Islet precursor cell (in vitro differentiated cells): ENCODE measurements around the gene RREB1.

Experiments
- DNase-seq: peaks from one replicate; pipeline ENCODE4 v3.0.0-alpha.2; 2018

RREB1 gene

DNA sequence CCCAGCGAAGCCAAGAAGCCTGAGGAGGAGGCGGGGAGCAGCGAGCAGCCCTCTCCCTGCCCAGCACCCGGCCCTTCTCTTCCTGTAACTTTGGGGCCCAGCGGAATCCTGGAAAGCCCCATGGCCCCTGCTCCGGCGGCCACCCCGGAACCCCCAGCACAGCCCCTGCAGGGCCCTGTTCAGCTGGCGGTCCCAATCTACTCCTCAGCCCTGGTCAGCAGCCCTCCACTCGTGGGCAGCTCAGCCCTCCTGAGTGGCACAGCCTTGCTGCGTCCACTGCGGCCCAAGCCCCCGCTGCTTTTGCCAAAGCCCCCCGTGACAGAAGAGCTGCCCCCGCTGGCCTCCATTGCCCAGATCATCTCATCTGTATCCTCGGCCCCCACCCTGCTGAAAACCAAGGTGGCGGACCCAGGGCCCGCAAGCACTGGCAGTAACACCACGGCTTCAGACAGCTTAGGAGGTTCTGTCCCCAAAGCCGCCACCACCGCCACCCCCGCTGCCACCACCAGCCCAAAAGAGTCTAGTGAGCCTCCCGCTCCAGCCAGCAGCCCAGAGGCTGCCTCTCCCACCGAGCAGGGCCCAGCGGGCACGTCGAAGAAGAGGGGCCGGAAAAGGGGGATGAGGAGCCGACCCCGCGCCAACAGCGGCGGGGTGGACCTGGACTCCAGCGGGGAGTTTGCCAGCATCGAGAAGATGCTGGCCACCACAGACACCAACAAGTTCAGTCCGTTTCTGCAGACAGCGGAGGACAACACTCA is 123.4 kb downstream of the RREB1 start:
- no peak for DNase-seq

GRCh38 chr6:7232351-7232750 is 124.6 kb downstream of the RREB1 start:
- no peak for DNase-seq

GRCh38 chr6:7234547-7234946 is 126.8 kb downstream of the RREB1 start:
- no peak for DNase-seq

DNA sequence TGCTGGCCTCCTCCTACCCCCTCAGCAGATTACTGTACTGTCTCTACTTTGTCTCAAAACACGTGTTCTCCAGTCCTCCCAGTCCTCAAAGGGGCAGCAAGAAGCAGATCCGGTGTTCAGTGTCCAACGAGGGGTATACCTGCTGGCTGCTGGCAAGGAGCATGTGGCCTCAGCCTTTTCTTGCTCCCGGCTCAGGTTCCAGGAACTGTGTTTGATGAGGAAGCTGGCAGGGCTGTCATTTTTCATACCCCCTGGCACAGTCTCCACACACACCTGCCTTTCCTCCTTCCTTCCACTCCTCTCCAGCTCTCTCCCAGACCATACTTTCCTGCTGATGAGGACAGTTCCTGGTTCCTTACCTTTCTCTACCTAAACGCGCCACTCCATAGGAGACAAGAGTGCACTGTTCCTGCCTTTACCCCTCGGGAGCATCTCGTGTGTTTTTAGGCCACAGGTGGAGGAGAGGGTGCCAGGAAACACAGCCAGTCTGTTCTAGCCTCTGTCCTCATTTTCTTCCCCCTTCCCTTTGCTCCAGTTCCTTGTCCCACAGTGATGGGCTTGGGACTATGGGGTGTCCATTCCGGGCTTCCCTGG is 128.0 kb downstream of the RREB1 start:
- no peak for DNase-seq

GRCh38 chr6:7236306-7237209 is 128.8 kb downstream of the RREB1 start:
- DNase-seq, result no peak

GRCh38 chr6:7237653-7238188 is 130.0 kb downstream of the RREB1 start:
- no peak for DNase-seq

- no peak for DNase-seq
Observed at GRCh38 chr6:7238526-7238899, 130.8 kb downstream of the RREB1 start.

DNA sequence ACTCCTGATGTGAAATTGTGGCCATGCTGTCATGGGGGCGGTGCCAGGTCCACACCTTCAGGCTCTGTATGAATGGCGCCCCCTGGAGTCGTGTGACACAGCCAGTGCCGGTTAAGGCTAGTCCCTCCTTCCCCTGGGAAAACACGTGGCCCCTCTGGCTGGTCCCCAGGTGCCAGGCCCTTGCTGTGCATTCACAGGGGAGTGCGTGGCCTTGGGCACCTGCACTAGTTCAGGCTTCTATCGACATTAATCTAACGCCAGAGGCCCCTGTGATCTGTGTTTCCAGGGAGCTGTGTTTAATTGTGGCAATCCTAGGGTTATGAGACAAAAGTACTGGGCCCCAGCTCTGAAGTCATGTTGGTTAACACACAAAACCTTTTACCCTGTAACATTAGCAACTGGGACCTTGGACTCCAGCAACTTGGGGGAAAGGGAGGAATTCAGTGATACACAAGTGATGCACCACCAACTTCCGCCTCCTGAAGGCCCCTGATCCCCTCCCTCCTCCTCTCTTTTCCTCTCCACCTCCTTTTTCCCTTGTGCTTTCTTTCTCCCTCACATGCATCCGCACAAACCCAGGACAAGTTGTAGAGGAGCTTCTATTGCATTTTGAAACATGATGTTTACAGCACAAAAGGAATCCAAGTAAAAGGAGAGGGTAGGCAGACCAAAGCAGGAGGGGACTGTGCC is 131.3 kb downstream of the RREB1 start:
- peak; percentile 89 for DNase-seq

GRCh38 chr6:7239590-7239948 is 131.8 kb downstream of the RREB1 start:
- no peak for DNase-seq

GRCh38 chr6:7240351-7240750 is 132.6 kb downstream of the RREB1 start:
- DNase-seq, result no peak

DNA sequence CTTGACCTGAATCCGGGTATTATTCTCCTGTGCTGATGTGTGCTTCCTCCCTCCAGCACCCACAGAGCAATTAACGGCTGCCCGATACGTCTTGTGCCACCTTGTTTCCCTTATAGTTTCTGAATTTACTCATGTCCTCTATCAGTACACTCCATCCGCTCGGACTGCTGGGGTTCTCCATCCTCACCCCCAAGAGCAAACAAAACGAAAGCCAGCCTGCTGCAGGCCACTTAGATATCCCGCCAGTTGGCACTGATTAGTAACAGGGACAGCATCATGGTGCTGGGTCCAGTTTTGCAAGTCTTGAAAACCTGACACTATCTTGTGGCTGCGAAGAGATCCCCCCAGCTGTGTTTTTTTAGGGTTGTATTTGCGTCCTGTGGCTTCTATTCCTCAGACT is 133.4 kb downstream of the RREB1 start:
- no peak for DNase-seq

DNA sequence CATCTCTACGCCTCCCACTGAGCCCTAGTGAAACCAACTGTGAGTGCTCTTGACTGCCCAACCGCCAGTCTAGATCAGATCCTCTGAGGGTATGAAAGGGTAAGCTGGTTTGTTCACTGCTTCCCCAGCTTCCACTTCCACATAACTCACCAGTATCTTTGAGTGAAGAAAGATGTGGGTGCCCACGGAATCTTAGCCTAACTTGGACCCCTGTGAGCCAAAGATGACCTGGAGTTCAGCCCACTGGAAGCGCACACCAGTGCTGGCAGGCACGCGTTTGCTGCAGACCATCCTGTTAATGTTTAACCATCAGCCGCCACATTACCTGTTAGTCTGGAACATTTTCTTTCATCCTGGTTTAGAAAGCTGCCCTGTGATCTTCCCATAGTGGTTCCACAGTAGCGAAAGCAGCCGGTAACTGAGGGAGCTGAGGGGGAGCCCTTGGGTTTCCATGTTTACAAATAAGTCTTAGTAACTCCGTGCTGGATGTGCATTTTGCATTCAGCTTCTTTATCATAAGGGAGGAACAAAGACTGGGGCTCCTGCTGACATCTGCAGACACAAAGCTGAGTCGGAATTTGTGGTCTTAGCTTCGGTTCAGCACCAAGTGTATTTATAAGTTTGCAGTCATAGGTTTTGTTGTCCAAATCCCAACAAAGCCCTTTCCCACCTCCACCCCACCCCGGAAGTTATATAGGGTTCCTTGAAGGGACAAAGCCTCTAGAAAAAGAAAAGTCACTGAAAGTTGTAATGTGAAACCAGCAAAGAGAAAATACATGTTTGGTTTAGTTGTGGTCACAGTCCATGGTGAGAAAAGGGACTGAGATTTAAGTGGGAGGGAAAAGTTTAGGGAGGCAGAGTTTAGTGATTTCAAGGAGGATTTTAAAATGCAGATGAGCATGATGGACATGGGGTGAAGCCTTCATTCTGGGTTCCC is 134.2 kb downstream of the RREB1 start:
- no peak for DNase-seq

DNA sequence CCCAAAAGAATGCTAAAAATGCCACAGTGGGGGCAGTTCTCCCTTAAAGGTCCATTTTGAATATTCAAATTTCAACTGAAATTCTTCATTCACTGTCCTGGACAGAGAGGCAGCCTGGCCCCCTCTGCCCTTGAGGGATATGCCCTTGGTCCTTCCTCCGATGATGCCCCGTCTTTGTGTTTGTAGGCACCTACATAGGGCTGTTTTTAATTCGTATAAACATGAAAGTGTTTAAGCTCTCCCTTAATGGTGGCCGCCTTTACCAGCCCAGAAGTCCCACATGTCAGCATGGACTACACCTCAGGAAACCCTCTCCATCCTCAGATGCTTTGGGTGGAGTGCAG is 135.0 kb downstream of the RREB1 start:
- no peak for DNase-seq

DNA sequence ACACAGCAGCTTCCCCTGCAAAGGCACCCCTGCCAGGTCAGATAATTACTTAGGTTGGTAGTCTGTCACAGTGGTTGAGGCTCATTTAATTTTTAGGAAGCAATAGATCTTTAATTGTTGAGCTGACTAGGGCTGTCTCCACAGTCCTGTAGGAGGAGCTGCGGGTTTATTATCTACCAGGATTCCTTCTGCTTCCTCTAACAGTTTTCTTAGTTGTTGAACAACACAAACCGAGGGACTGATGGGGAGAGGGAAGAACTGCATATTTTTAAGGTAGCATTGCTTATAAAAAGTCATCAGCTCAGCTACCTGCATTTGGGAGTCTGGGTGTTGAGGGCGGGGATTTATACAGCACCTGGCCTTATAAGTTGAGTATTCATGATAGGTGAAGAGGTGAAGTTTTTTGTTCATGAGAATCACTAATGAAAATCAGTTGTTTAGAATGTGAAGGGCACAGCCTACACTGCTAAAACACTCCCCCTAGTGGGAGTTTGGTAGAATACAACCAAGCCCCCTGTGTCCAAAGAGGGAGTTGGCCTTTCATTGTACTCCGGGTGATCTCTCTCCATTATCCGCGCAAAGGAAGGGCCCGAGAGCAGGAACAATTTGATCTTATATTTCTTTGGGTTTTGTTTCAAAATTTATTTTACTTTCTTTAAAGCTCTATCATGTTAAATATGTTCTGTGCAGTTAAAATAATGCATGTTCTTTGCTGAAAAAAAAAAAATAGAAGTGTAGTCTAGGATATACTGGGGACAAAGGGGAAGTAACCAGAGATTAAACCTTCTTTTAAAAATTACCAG is 135.6 kb downstream of the RREB1 start:
- DNase-seq, result peak; percentile 73

DNA sequence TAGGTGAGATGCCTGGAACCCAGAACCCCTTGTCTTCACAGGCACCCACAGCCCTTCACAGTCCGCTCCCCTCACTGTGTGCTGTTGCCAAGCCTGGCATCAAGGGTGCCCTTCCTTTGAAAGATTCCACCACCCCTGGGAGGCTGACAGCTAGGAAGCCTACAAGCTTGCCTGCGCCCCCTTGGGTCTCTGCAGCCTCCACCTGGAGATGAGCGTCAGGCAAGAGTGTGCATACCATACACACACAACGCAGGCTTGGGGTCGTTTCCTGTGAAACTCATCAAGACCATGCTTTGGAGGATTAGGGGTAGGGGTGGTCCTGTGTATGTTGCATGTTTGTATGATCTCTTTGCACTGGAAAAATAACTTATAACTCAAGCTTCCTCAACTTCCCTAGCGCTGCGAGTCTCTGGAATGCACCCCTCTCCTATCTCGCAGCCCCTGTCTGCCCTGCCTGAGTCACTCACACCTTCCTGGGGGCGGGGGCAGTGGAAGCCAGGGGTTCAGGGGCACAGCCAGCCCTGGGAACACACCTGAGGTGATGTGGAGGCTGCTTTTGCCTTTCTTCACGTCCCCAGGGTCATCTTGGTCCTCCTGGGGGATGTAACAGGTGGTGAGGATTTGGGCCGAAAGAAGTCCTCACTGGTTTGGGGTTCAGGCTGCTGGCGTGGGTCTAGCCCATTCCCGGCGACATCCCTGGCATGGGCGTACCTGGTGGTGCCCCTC is 138.1 kb downstream of the RREB1 start:
- DNase-seq, result no peak

GRCh38 chr6:7246401-7247178 is 138.8 kb downstream of the RREB1 start:
- no peak for DNase-seq

- no peak for DNase-seq
Observed at GRCh38 chr6:7247179-7247456, 139.4 kb downstream of the RREB1 start.

GRCh38 chr6:7247828-7248227 is 140.1 kb downstream of the RREB1 start:
- no peak for DNase-seq

DNA sequence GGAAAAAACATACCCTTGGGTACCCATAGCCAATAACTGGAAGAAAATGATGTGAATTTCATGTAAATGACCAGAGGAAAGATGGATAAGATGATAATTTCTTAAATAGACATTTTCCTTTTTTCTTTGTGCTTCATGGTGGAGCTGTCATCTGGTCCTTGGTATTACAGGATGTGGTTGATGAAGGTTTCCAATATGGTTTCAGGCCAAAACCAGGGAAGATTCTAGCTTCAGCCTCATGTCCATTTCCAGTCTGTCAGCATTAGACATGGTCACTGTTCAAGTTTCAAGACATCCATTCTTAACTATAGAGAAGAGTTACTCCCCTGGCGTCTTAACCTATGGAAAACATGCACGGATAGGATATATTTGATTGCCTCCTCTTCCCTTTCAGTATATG is 141.6 kb downstream of the RREB1 start:
- no peak for DNase-seq
